Progenitor cell of endocrine pancreas (in vitro differentiated cells): Measurements from ENCODE around the gene VPS36. TPM values are rescaled to one million over a fixed set of nuclear protein-coding genes. Genes with fewer than 3 reads are reported as not detected.
"Not testable (repeated sequence)": the region's sequence is repeated elsewhere in the genome, so short reads cannot be mapped to it uniquely, and the experiment has no call there.

Experiments
- DNase-seq: peaks from one replicate; pipeline ENCODE4 v3.0.0; 2021; ENCODE audit warnings: low spot score; ENCODE audit not compliant: unreplicated experiment
- H3K27ac Mint-ChIP-seq: 2 replicates; pipeline ENCODE4 v1.8.0; 2021; ENCODE audit warnings: mild to moderate bottlenecking, moderate library complexity, mixed read lengths
- H3K27me3 Mint-ChIP-seq: 2 replicates; pipeline ENCODE4 v1.8.0; 2021; ENCODE audit warnings: mixed read lengths
- H3K36me3 Mint-ChIP-seq: 2 replicates; pipeline ENCODE4 v1.8.0; 2022; ENCODE audit warnings: mixed read lengths; ENCODE audit not compliant: insufficient read depth
- H3K4me1 Mint-ChIP-seq: 2 replicates; pipeline ENCODE4 v1.8.0; 2021; ENCODE audit warnings: low read depth, mixed read lengths
- H3K4me3 Mint-ChIP-seq: 2 replicates; pipeline ENCODE4 v1.8.0; 2021; ENCODE audit warnings: low read depth, mild to moderate bottlenecking, moderate library complexity, mixed read lengths
- H3K9me3 Mint-ChIP-seq: 2 replicates; pipeline ENCODE4 v1.8.0; 2021; ENCODE audit warnings: low read depth, mixed read lengths
- CTCF ChIP-seq: fragments of 200-600 bp; sonication (generic); IDR thresholded peaks from one replicate; pipeline ENCODE4 v1.5.0; 2021; ENCODE audit warnings: antibody characterized with exemption, mild to moderate bottlenecking; ENCODE audit not compliant: unreplicated experiment
- long read RNA-seq: library from polyadenylated mRNA; unstranded; transcript quantifications from one replicate; pipeline ENCODE4 v2.0.0, GENCODE V29; 2020
- total RNA-seq: library from RNA; stranded (reverse); gene quantifications from 2 replicates; pipeline ENCODE4 v1.2.1, GENCODE V29; 2021

Gene VPS36
- total RNA-seq = 48.9 and 49.6 TPM in 2 replicates
- long read RNA-seq, full-length matches to known transcripts = 45 of 66 reads
- long read RNA-seq, partial matches to known transcripts = 11 of 66 reads
- long read RNA-seq, other reads (novel, unspliced or antisense) = 10 of 66 reads

- Mint-ChIP-seq H3K9me3 (no peaks in the 10 kb centered on the region), H3K4me3 (peak within 1 kb of the TSS; percentile 91), H3K27ac (peak within 1 kb of the TSS; percentile 97), H3K4me1 (peaks cover 28% of the 10 kb centered on the region), H3K36me3 (peaks cover 1% of the 10 kb centered on the region), H3K27me3 (no peaks in the 10 kb centered on the region)
- peak; percentile 99 for DNase-seq
- peak; percentile 100 for TF ChIP-seq CTCF
Measured at GRCh38 chr13:52450012-52450792, at the start of gene VPS36. Gene VPS36, minus strand, starts transcription at chr13:52450634. Its CDS starts 40 bp downstream, at chr13:52450594.

GRCh38 chr13:52497979-52498378 lies 47.5 kb upstream of the VPS36 start:
- H3K36me3 Mint-ChIP-seq, DNase-seq, H3K4me3 Mint-ChIP-seq, H3K27me3 Mint-ChIP-seq, H3K27ac Mint-ChIP-seq, H3K9me3 Mint-ChIP-seq, H3K4me1 Mint-ChIP-seq: not testable (repeated sequence)

- not testable (repeated sequence) for DNase-seq, H3K27ac Mint-ChIP-seq
Measured at GRCh38 chr13:52494241-52494640, 43.8 kb upstream of the VPS36 start.

GRCh38 chr13:52491015-52491414 lies 40.6 kb upstream of the VPS36 start:
- DNase-seq = not testable (repeated sequence)

More at GRCh38 chr13:52494241-52494640, 43.8 kb upstream of the VPS36 start:
- H3K27me3 Mint-ChIP-seq, H3K9me3 Mint-ChIP-seq, H3K4me3 Mint-ChIP-seq, H3K4me1 Mint-ChIP-seq, H3K36me3 Mint-ChIP-seq: not testable (repeated sequence)

GRCh38 chr13:52488763-52489162 lies 38.3 kb upstream of the VPS36 start:
- H3K4me3 Mint-ChIP-seq = not testable (repeated sequence)

More at GRCh38 chr13:52491015-52491414, 40.6 kb upstream of the VPS36 start:
- H3K9me3 Mint-ChIP-seq, H3K36me3 Mint-ChIP-seq, H3K27me3 Mint-ChIP-seq, H3K27ac Mint-ChIP-seq, H3K4me1 Mint-ChIP-seq, H3K4me3 Mint-ChIP-seq: not testable (repeated sequence)

GRCh38 chr13:52487078-52487477 lies 36.6 kb upstream of the VPS36 start:
- H3K4me1 Mint-ChIP-seq, H3K4me3 Mint-ChIP-seq, H3K27ac Mint-ChIP-seq, DNase-seq, H3K36me3 Mint-ChIP-seq, H3K9me3 Mint-ChIP-seq, H3K27me3 Mint-ChIP-seq: not testable (repeated sequence)

More at GRCh38 chr13:52488763-52489162, 38.3 kb upstream of the VPS36 start:
- not testable (repeated sequence) for H3K36me3 Mint-ChIP-seq, H3K4me1 Mint-ChIP-seq, H3K27me3 Mint-ChIP-seq, H3K27ac Mint-ChIP-seq, H3K9me3 Mint-ChIP-seq, DNase-seq

GRCh38 chr13:52480677-52481428 lies 30.4 kb upstream of the VPS36 start:
- DNase-seq, H3K36me3 Mint-ChIP-seq, H3K9me3 Mint-ChIP-seq, H3K27me3 Mint-ChIP-seq, H3K27ac Mint-ChIP-seq, H3K4me1 Mint-ChIP-seq, H3K4me3 Mint-ChIP-seq: not testable (repeated sequence)

GRCh38 chr13:52468487-52468886 lies 18.1 kb upstream of the VPS36 start:
- not testable (repeated sequence) for H3K27ac Mint-ChIP-seq, H3K4me1 Mint-ChIP-seq, H3K27me3 Mint-ChIP-seq, DNase-seq, H3K9me3 Mint-ChIP-seq, H3K4me3 Mint-ChIP-seq
- H3K36me3 Mint-ChIP-seq = peaks cover 53% of the 10 kb centered on the region
